Sciatic nerve (tissue), 2 donors: ENCODE results near the gene CCDC172. TPM values are rescaled to one million over a fixed set of nuclear protein-coding genes. Genes with fewer than 3 reads are reported as not detected.
"Not testable (repeated sequence)": the region's sequence is repeated elsewhere in the genome, so short reads cannot be mapped to it uniquely, and the experiment has no call there.

ENCODE experiments used
- ATAC-seq: fragments of 200-7000 bp; cut with Tn5 transposase; one replicate; pipeline ENCODE4 v1.9.1; 2020; ENCODE audit warnings: mild to moderate bottlenecking, moderate library complexity
- DNase-seq: peaks from one replicate; pipeline ENCODE4 v3.0.0-alpha.2; 2020; ENCODE audit warnings: low spot score
- intact Hi-C: fragments of 100-400 bp; cut with DNase I; formaldehyde crosslinking; loops from one replicate; pipeline ENCODE4 v1.14.2; 2022
- total RNA-seq: library from RNA; stranded (reverse); fragmentation: NEBNext Ultra II Directional; extraction: Animal tissue kit (Norgen Biotek cat#: 25700); gene quantifications from one replicate; pipeline ENCODE4 v1.2.1, GENCODE V29; 2021
- donor health status: DM: no; HTN: no; CAD: no.
- donor health status: DM: no; HTN: no; CAD: no.

The CCDC172 gene
- total RNA-seq, 1 donor from 2014 or later = not detected

GRCh38 chr10:116324951-116325635 lies 845 bp downstream of the CCDC172 start:
- no peak for ATAC-seq
- DNase-seq = no peak
- intact Hi-C loops = no loop called here

- intact Hi-C loops = no loop called here
- ATAC-seq = no peak
- no peak for DNase-seq
Measured at GRCh38 chr10:116325987-116326386, 1.7 kb downstream of the CCDC172 start.

- ATAC-seq (no peak), DNase-seq (no peak)
- intact Hi-C loops = no loop called here
Measured at GRCh38 chr10:116329153-116329552, 4.9 kb downstream of the CCDC172 start.

GRCh38 chr10:116331815-116332214 lies 7.6 kb downstream of the CCDC172 start:
- DNase-seq = no peak
- ATAC-seq = no peak
- intact Hi-C loops = no loop called here

GRCh38 chr10:116336866-116337265 lies 12.6 kb downstream of the CCDC172 start:
- intact Hi-C loops = no loop called here
- ATAC-seq = no peak
- DNase-seq = no peak

GRCh38 chr10:116352125-116352524 lies 27.9 kb downstream of the CCDC172 start:
- no peak for DNase-seq
- intact Hi-C loops = no loop called here
- ATAC-seq = no peak

GRCh38 chr10:116353817-116354216 lies 29.6 kb downstream of the CCDC172 start:
- ATAC-seq = no peak
- no peak for DNase-seq
- intact Hi-C loops = no loop called here

- DNase-seq (no peak), ATAC-seq (no peak)
- intact Hi-C loops = no loop called here
Measured at GRCh38 chr10:116355341-116355740, 31.1 kb downstream of the CCDC172 start.

- ATAC-seq = no peak
Measured at GRCh38 chr10:116356833-116357232, 32.6 kb downstream of the CCDC172 start.

GRCh38 chr10:116364868-116365267 lies 40.6 kb downstream of the CCDC172 start:
- ATAC-seq = no peak
- intact Hi-C loops = no loop called here
- no peak for DNase-seq

More at GRCh38 chr10:116356833-116357232, 32.6 kb downstream of the CCDC172 start:
- DNase-seq = no peak
- intact Hi-C loops = no loop called here

- DNase-seq (no peak), ATAC-seq (no peak)
- intact Hi-C loops = no loop called here
Measured at GRCh38 chr10:116371737-116372136, 47.5 kb downstream of the CCDC172 start.

- intact Hi-C loops = loop anchor here (2.0 kb wide), 1 partner anchor 77 kb away; no protein-coding TSS in a partner anchor
Measured at GRCh38 chr10:116382290-116382689, 58.0 kb downstream of the CCDC172 start.

GRCh38 chr10:116385311-116385710 lies 61.1 kb downstream of the CCDC172 start:
- DNase-seq (no peak), ATAC-seq (no peak)
- intact Hi-C loops = no loop called here

More at GRCh38 chr10:116382290-116382689, 58.0 kb downstream of the CCDC172 start:
- DNase-seq (no peak), ATAC-seq (no peak)

- intact Hi-C loops = no loop called here
- ATAC-seq (peak; percentile 49), DNase-seq (no peak)
Measured at GRCh38 chr10:116385994-116386809, 62.0 kb downstream of the CCDC172 start.

- ATAC-seq, intact Hi-C loops: not testable (repeated sequence)
- DNase-seq = peak; percentile 40
Measured at GRCh38 chr10:116393246-116393831, 69.1 kb downstream of the CCDC172 start.

- peak; percentile 15 for DNase-seq
- intact Hi-C loops = no loop called here
- ATAC-seq = no peak
Measured at GRCh38 chr10:116395223-116395985, 71.2 kb downstream of the CCDC172 start.

- no peak for DNase-seq
Measured at GRCh38 chr10:116398224-116398623, 74.0 kb downstream of the CCDC172 start.

GRCh38 chr10:116402858-116403257 lies 78.6 kb downstream of the CCDC172 start:
- no peak for DNase-seq
- intact Hi-C loops = no loop called here
- no peak for ATAC-seq

More at GRCh38 chr10:116398224-116398623, 74.0 kb downstream of the CCDC172 start:
- intact Hi-C loops = no loop called here
- ATAC-seq = no peak

GRCh38 chr10:116403740-116404250 lies 79.5 kb downstream of the CCDC172 start:
- ATAC-seq (no peak), DNase-seq (no peak)
- intact Hi-C loops = no loop called here
